CMK (cell line): ENCODE measurements around the gene ZNF860.
"Not testable (repeated sequence)": the region's sequence is repeated elsewhere in the genome, so short reads cannot be mapped to it uniquely, and the experiment has no call there.

Source experiments
- DNase-seq: peaks from one replicate; pipeline ENCODE4 v3.0.0-alpha.2; 2010; ENCODE audit warnings: low read depth

ZNF860 gene

DNA sequence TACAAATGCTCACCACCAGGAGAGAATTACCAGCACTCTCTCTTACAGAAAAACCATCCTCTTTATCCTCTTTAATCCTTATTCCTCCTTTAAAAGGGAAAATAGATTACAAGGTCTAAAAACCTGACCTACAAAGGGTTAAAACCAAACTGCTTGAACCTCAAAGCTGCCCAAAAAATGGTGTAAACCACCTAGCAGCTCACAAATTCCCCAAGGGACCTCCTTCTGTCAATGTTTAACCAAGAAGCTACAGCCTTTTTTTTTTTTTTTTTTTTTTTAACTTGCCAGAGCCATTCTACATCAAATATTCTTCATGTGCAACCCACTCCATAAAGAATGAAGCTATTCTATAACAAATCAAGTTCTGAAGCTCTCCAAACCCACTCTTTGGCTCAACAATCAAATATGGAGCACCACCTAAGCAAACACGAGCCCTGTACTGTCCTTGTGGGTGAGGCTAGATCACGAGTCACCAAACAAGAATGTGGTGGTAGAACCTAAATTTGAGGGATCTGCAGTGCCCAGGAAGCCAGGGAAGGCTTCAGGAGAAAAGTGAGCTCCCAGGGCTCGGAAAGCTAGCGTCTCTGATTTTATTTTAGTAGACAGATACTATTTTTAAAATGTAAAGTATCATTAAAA, 20.6 kb upstream of the ZNF860 start:
- no peak for DNase-seq

DNA sequence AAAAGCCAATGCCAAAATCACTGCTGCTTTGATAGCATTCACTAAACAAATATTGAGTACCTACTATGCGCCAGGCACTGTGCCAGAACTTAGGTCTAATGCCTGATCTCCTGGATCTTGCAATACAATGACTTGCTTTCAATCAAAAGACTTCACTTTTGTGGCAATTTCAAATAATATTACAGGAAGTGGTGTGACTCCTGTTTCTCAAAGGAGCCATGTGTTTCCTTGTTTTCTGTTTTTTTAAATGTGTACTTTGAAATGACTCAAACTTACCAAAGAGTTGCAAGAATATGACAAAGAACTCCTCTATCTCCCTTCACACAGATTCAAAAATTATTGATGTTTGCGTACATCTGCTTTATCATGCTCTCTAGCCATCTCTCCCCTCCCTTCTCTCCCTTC, 18.7 kb upstream of the ZNF860 start:
- DNase-seq = no peak

DNA sequence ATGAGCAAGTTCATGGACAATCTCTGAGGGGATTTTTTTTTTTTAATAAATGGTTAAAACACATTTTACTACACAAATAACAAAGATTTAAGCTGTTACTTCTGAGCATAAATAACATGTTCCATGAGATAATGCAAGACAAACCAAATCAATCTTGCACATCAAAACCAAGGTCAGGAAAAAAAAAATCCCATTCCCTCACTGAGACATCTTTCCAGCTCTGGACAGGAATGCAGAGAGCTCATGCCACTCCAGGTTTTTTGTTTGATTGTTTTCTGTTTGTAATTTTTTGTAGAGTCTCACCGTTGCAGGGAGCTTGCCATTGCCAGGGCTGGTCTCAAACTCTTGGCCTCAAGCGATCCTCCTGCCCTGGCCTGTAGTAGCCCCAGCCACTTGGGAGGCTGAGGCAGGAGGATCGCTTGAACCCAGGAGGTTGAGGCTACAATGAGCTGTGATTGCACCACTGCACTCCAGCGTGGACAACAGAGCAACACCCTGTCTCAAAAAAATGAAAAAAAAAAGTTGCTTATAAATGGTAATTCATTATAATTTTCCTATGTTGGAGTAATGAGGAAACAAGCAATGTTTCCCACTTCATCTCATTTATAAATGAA, 14.5 kb upstream of the ZNF860 start:
- no peak for DNase-seq

DNA sequence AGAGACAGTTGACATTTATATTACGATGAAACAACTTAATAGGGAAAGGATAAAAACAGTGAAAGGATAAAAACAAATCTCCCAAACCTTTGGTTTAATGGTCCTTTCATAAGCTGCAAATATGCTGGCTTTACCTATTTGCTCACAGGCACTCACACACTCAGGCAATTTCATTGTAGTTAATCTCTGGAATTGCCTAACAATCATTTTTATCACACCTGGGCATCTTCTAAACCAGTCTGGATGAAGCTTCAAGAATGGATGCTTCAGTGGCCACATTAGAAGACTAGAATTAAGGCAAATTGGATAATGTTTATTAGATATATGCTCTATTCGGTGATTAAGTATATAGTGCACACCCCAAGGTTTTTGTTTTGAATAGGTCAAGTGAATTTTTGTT, 14.0 kb upstream of the ZNF860 start:
- no peak for DNase-seq

DNA sequence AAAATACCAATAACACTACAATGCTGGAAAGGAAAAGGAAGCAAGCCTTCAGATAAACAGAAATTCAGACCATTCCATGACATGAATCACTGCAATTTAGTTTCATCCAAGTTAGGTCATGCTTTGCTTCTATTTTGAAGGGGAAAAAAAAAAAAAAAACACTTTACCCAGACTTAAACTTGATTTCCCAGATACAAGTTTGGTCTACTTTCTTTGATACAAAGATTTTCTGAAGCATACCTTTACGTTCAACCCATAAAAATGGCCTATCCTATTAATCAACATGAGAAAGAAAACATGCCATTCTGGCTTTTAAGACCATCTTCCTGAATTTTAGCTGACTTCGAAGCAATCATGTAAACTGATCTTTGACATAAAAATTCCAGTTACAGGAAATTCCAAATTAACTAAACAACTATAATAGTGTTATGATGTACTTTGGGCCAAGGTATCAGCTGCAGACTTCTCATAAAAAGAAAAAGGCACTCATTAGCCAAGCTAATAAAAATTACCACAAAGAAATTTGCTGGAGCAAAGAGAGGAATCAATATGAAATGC, 13.1 kb upstream of the ZNF860 start:
- DNase-seq = no peak

DNA sequence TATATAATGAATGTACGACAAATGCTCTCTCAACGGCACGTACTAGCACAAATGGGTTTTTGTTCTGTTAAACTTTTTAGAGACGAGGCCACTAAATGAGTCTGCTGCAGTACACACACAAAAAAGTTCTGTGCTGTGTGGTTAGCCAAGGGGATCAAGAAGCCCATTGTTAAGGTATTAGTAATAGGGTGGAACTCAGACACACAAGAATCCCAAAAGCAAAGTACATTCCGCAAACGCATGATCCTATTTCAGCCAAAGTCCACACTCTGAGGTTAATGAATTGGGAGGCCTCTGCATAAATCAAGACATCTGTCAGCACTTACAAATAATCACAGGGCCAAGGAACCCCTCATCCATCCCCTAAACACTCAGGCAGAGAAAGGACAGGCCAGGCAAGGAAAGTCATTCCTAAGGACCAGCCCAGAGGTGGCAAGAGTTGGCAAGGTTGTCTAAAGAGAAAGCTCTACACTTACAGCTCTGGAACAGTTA, 12.6 kb upstream of the ZNF860 start:
- DNase-seq = no peak

DNA sequence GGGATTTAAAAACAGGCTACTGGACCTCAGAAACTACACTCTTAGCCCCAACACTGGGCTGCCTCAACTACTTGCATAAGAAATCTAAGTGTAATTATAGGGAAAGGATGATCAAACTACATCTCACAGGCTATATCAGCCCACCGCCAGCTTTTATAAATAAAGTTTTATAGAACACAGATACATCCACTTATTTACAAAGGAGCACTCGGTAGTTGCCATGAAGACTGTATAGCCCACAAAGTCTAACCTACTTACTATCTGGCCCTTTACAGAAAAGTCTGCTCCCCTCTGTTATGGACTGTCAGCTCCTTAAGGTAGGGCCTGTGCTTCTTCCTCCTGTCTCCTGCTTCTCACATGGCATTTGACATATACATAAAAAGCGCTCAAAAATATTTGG, 9.9 kb upstream of the ZNF860 start:
- no peak for DNase-seq

DNA sequence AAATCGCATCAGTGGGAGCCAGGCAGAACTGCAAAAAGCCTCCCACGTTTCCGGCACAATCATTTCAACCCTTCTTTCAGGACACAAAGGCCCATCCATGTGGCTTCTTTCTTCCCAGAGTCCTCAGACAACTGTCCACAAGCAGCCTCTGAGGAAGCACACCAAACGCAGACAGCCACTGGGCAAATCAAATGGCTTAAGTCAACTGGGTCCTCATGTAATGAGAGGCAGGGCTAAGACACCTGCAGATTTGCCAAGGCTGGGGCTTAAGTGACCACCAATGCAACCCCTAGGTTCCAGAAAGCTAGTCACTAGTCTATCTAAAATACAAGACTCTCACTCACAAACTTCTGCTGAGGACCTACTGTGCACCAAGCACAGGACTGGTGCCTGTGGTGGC, 8.5 kb upstream of the ZNF860 start:
- no peak for DNase-seq

DNA sequence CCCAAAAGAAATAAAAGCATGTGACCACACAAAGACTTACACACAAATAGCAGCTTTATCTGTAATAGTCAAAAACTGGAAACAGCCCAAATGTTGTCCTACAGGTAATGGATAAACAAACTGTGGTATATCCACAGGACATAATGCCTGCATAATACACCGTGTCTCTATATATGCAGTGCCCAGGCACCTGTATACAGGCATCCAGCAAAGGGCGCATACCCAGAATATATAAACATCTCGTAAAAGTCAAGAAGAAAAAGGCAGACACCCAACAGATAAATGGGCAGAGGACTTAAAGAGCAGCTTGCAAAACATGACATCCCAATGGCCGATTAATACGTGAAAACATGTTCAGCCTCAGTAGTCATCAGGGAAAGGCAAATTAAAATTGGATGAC, 7.7 kb upstream of the ZNF860 start:
- DNase-seq = no peak

DNA sequence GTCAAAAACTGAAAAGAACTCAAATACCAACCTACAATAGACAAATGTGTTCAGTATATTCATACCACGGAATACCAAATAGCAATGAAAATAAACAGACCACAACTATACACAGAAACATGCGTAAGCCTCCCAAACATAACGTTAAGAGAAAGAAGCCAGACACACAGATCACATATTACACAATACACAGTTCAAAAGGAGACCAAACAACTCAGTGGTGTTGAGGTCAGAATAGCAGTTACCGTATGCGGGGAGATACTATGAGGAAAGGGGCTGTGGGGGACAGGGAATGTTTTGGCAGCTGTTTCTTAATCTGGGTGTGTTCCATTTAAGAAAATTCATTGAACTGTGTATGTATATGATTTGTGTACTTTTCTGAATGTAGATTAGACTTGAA, 7.1 kb upstream of the ZNF860 start:
- DNase-seq = no peak

- DNase-seq = no peak
These were observed 6.6 kb upstream of the ZNF860 start for GRCh38 chr3:31974964-31975363.

GRCh38 chr3:31976302-31976701, 5.2 kb upstream of the ZNF860 start:
- DNase-seq = no peak

DNA sequence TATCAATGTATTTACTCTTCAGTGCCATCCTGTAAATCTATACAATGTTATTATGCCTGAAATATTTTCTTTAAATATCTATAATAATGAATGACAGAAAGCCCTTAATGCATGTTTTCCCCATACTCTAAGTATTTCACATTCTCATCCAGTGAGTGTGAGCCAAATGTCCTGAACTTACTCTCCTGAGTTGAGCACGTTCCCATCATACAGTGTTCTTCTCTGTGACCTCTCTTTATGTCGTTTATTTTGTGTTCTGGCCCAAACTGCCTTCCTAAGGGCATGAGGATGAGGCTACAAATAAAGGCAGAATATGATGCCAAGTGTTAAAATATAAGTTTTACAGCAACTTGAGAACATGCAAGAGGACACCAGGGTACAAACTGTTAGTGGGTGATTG, 3.8 kb upstream of the ZNF860 start:
- DNase-seq = no peak

DNA sequence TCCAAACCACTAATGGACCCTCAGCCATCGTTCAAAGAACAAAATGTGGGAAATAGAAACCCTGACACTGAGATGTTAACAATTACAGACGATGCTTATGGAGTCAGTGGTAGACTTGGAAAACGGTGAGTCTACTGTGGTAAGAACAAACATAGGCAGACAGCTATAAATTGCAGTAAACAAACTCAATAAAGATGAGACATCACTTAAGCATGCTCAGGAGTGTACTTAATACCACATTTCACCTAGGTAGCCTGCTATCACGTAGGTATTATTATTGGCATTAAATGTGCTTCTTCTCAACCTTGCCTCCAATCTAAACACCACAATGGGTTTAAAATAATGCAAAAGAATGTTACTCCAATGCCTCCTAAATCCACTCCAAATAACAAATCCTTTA, 3.0 kb upstream of the ZNF860 start:
- no peak for DNase-seq

DNA sequence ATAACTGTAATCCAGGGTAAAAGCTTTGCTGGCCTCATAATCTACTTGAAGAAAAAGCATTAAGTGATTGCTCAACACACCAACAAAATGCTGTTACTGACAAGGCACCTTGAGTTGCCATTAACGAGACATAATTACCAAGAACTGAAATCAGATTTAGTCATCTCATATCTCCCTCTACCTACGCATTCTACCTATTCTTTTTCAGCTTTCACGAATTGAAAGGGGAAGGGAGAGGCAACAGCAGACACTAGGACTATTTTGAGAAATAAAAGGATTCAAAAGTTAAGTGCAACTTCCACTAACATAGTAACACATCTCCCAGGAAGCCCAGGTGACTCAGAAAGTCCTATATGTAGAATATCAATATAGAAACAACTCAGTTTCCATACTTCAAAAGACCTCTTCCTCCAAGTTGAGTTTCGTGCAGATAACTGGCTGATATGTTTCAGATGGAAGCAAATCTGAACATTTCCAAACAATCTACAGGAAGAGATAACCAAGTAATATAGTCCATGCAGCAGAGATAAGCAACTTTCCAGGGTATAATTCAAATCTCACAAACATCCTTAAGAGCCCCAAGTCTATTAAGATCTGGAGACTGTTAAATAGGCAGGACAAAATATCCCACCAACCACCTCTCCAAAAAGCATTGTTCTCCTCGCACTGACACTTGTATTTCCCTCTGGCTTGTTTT, 2.4 kb upstream of the ZNF860 start:
- DNase-seq = no peak

- no peak for DNase-seq
These were observed 882 bp upstream of the ZNF860 start for GRCh38 chr3:31980530-31981205.

- no peak for DNase-seq
These were observed 2.8 kb downstream of the ZNF860 start for GRCh38 chr3:31984321-31984720.

- no peak for DNase-seq
These were observed 4.3 kb downstream of the ZNF860 start for GRCh38 chr3:31985831-31986230.

DNA sequence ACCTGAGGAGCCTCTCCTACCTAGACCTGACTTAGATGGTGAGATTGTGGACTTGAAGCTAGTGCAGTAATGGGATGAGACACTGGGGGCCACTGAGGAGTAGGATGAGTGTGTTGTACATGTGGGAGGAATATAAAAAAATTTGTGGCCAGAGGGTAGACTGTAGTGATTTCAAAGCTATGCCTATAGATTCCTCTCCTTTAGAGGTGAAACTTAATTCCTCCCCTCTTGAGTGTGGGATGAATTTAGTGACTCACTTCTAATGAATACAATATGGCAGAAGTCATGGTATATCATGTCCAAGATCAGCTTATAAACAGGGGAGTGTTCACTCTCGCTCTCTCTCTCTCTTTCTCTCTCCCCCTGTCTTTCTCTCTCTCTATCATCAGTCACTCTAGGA, 6.7 kb downstream of the ZNF860 start:
- DNase-seq = no peak

DNA sequence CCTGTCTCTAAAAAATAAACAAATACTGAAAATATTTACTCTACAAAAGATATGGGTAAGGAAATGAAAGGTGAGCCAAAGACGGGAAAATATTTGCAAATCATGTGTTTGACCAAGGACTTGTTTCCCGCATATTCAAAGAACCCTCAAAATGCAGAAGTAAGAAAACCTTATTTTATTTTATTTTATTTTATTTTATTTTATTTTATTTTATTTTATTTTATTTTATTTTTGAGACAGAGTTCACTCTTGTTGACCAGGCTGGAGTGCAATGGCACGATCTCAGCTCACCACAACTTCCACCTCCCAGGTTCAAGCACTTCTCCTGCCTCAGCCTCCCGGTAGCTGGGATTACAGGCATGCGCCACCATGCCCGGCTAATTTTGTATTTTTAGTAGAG, 11.4 kb downstream of the ZNF860 start:
- DNase-seq = not testable (repeated sequence)

GRCh38 chr3:31993843-31994242, 12.3 kb downstream of the ZNF860 start:
- no peak for DNase-seq

DNA sequence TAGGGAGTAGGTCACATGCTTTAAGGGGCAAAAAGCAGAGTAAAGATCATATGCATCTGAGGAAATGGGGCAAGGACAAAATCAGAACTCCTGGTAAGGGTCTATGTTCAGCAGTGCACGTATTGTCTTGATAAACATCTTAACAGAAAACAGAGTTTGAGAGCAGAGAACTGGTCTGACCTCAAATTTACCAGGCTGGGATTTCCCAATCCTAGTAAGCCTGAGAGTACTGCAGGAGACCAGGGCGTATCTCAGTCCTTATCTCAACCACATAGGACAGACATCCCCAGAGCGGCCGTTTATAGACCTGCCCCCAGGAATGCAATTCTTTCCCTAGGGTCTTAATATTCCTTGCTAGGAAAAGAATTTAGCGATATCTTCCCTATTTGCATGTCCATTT, 13.5 kb downstream of the ZNF860 start:
- not testable (repeated sequence) for DNase-seq

DNA sequence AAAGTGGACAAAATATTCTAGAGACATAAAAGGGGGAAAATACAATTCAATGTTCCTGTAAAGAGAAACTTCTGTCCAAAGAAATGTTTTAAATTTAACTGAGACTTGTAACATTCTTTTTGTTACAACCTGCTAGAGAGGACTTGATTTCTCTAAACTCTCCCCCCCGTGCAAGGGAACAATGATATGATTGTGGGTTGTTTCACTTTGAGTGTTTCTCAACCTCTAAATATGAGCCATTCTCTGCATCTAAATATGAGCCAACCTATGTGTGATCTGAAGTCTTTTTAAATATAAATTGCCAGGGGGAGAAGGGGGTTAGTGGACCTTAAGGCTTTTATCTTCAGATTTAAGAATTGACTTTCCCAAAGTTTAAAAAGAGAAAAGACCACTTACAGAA, 14.6 kb downstream of the ZNF860 start:
- DNase-seq = no peak
